Fibroblast of peridontal ligament (primary cell): ENCODE results near the gene NAAA.
"Not testable (repeated sequence)": the region's sequence is repeated elsewhere in the genome, so short reads cannot be mapped to it uniquely, and the experiment has no call there.

Source experiments
- DNase-seq: peaks from one replicate; pipeline ENCODE4 v3.0.0-alpha.2; 2010; ENCODE audit errors: extremely low read depth

Gene NAAA

DNA sequence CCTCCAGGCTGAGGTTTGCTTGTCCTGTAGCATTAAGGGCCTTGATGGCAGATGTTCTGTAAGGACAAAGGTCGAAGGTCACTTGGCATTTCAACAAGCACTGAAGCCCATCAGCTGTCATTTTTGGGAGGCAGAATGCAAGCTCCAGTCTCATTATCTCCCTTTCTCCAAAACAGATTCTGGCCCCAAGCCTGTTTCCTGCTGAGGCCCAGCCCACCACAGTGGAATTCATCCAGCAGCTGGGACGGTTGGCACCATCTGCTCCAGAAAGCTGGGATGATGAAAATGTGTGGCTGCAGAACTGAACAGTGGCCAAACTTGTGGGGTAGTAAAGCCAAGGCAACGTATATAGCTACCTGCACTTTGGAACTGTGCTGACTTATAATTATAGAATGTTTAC lies 20.9 kb downstream of the NAAA start:
- peak; percentile 67 for DNase-seq

DNA sequence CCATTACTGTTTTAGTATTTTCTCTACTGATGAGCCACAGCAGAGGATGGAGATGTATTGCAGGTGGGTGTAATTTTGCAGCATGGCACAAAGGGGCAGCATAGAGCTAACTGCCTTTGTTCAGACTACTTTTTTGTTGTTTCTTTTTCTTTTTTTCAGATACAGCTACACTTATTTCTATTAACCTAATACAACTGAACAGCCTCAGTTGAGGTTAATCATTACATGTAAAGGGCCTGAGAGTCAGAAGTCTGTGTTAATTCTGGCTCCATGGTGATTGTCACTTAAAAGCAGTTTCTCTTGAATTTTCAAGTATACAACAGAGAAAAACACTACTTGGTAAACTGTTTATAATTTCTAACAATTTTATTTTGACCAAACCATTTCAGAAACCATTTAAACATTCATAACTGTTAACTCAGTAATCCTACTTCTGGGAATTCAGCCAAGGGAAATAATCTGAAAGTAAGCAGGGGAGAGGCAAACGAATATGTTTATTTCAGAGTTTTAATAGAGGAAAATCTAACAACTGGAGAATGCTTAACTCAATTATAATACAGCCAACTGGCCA lies 24.6 kb downstream of the NAAA start:
- DNase-seq: peak; percentile 76

- DNase-seq: no peak
Observed at GRCh38 chr4:75912968-75913367, 27.8 kb downstream of the NAAA start.

GRCh38 chr4:75910831-75911230 lies 30.0 kb downstream of the NAAA start:
- not testable (repeated sequence) for DNase-seq

- DNase-seq: no peak
Observed at GRCh38 chr4:75909405-75909804, 31.4 kb downstream of the NAAA start.

DNA sequence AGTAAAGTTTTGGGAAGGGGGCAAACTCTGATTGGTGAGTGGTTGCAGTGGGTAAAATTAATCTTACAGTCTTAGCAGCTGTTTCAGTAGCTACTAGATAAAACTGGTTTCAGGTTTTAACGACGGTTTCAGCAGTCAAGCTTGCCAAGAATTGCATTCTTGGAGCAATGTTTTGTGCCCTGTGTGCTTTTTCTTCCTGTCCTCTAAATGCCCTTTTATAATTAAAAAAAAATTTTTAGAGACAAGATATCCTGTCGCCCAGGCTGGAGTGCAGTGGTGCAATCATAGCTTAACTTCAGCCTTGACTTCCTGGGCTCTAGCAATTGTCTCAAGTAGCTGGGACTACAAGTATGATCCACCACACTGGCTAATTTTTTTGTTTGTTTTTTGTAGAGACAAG lies 32.3 kb downstream of the NAAA start:
- no peak for DNase-seq

DNA sequence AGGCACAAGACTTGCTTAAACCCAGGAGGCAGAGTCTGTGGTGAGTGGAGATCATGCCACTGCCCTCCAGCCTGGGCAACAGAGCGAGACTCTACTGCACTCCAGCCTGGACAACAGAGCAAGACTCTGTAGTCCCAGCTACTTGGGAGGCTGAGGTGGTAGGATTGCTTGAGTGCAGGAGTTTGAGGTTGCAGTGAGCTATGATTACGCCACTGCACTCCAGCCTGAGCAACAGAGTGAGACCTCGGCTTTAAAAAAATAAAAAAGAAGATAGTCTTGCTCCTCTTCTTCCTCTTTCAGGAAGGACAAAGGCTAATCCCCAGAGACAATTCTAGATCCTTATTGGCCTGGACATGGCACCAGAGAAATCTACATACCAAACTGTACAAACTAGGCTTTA lies 32.8 kb downstream of the NAAA start:
- no peak for DNase-seq

DNA sequence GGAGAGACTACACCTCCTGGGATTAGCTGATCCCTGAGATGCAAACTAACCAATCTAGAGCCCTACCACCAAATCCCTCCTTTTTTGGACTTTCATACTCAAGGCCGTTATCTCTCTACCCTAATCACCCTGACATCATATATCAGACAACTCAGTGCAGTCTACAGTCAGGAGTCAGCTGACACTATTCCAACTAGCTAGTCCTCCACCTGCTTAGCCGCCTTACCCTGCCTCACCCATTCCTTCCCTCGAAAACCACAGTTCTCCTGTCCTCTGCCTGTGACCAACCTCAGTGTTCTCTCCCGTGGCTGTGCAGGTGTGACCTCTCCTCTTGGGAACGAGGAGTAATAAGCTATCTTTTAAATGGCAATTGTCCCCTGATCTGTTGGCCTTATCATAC lies 36.7 kb downstream of the NAAA start:
- DNase-seq: no peak

DNA sequence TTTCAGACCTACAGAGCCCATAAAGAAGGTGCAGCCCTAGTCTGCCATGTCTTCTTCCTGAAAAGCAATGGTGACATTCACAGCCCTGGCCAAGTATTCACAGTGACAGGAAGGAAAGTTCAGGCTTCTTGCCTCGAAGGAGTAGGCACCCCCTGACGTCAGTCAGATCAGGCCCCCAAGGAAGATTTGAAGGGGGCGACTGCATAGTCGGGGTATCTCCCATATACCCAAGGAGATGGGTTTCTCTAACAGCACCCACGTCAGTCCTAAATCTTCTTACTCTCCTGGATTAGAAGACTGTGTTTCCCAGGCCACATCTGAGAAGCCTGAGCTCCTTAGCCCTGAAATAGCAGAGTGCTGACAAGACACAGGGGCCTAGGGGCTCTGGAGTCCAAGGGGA lies 38.5 kb downstream of the NAAA start, which contains the start of gene PPEF2:
Gene PPEF2 (minus strand): TSS at position 101 of the 400 bp plus-strand sequence. CDS start 6,127 bp downstream, outside the sequence.
- no peak for DNase-seq

DNA sequence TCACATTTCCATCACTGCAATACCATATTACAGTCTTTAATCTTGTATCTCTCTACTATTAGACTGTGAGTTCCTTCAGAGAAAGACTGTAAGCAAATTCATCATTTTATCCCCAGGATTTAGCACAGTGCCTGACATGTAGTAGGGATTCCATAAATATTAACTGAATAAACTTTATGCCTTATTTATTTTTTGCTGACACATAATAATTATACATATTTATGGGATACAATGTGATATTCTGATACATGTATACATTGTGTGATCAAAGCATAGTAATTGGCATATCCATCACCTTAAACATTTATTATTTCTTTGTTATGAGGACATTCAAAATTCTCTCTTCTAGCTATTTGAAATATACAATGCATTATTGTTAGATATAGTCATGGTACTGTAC lies 42.3 kb downstream of the NAAA start:
- DNase-seq: no peak

- DNase-seq: peak; percentile 38
Observed at GRCh38 chr4:75895744-75896314, 45.0 kb downstream of the NAAA start.

DNA sequence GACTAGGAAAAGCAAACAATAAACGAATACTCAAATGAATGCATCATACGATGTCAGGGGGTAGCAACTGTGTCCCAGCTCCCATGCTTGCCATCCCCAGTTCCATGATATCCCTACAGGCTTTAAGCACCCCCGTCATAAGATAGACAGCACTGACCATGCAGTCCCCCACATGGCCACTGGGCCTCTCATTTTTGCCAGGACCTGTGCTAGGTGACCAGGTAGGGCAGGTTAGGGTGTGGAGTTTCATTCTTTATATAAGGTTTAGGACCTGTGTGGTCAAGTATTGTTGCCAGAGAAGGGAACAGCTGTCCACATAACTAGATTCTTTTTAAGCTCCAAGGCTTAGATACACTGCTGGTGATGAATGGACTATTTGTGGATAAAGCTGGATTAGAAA lies 48.3 kb downstream of the NAAA start:
- no peak for DNase-seq

- no peak for DNase-seq
Observed at GRCh38 chr4:75891611-75892010, 49.2 kb downstream of the NAAA start.

- no peak for DNase-seq
Observed at GRCh38 chr4:75889537-75890199, 51.1 kb downstream of the NAAA start.

- DNase-seq: no peak
Observed at GRCh38 chr4:75886104-75886503, 54.7 kb downstream of the NAAA start.

GRCh38 chr4:75881476-75881875 lies 59.3 kb downstream of the NAAA start:
- DNase-seq: no peak

GRCh38 chr4:75880278-75880677 lies 60.5 kb downstream of the NAAA start:
- DNase-seq: peak; percentile 56

- DNase-seq: no peak
Observed at GRCh38 chr4:75878246-75878756, 62.5 kb downstream of the NAAA start.

GRCh38 chr4:75876218-75876617 lies 64.6 kb downstream of the NAAA start:
- no peak for DNase-seq

DNA sequence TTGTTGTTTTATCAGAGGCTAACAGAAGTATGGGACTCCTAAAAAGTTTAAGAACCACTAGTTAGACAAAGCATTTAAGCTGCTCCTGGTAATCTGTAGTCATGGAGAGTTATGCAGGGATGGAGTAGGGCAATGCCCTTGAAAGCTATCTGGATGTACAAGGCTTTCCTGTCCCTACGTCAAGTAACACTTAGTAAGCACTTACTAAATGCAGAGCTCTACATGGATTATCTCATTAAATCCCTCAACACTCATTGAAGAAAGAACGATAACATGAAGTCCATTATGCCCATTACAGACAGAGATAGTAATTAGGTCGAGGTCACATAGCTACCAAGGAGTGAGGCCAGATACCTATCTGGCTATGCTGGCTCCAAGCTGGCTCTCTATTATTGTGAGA lies 71.7 kb downstream of the NAAA start:
- no peak for DNase-seq

DNA sequence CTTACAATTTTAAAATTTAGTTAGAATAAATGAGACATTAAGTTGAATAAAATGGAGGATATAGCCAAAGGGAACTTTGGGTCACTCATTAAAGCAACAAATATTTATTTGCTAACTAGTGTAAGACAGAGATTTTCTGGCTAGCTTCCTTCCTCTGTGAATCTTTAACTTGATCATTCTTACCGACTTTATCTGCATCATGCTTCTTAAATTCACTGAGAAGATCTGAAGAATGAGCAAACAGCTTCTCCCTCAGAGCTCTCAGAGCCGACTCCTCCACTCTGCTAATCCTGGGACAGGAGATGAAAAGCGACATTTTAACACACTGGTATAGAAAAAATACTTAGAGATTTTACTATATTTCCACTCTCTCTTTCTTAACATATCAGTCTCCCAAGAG lies 73.7 kb downstream of the NAAA start:
- DNase-seq: no peak
